MG63 (cell line): ENCODE data around the gene PARM1. TPM values are rescaled to one million over a fixed set of nuclear protein-coding genes. Genes with fewer than 3 reads are reported as not detected.
"Not testable (repeated sequence)": the region's sequence is repeated elsewhere in the genome, so short reads cannot be mapped to it uniquely, and the experiment has no call there.

Source experiments
- DNase-seq: peaks from one replicate; pipeline ENCODE4 v3.0.0-alpha.2; 2020
- H3K27me3 ChIP-seq: fragments of 250-450 bp; sonication (Bioruptor Pico); 2 replicates; pipeline ENCODE4 v1.5.1; 2020; ENCODE audit warnings: mild to moderate bottlenecking, moderate library complexity
- H3K36me3 ChIP-seq: fragments of 250-450 bp; sonication (Bioruptor Pico); 2 replicates; pipeline ENCODE4 v1.5.1; 2020; ENCODE audit warnings: mild to moderate bottlenecking, moderate library complexity
- H3K4me3 ChIP-seq: fragments of 250-450 bp; sonication (Bioruptor Pico); 2 replicates; pipeline ENCODE4 v1.5.1; 2020; ENCODE audit warnings: mild to moderate bottlenecking, moderate library complexity
- H3K9me3 ChIP-seq: fragments of 250-450 bp; sonication (Bioruptor Pico); 2 replicates; pipeline ENCODE4 v1.5.1; 2020; ENCODE audit warnings: mild to moderate bottlenecking, moderate library complexity
- total RNA-seq: library from RNA; depleted of rRNA; stranded (reverse); fragments of >200 nt; shearing (Covaris generic); gene quantifications from 2 replicates; pipeline ENCODE4 v1.2.3, GENCODE V29; 2014; ENCODE audit warnings: low replicate concordance

Gene PARM1
- total RNA-seq, 1 experiment from 2014 or later = not detected

DNA sequence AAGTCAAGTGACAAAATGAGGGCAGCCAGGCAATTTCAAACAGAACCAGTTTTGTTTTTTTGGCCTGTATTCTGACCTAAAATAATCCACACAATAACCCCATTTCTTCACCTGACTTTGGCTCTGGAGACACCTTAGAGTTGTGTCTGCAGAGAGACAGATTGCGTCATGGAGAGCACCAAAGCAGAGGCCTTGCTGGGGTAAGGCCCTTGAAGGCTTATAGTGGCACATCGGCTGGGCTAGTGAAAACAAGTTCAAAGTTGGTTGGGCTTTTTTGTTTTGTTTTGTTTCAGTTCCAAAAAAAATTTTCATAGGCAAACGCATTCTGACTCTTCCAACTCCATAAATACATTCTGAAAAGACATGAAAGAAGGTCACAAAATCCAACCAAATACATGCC, 34.4 kb downstream of the PARM1 start:
- Histone ChIP-seq H3K9me3 (no peaks in the 10 kb centered on the region), H3K27me3 (no peaks in the 10 kb centered on the region), H3K36me3 (no peaks in the 10 kb centered on the region), H3K4me3 (no peak overlapping the region)
- no peak for DNase-seq

GRCh38 chr4:74968456-74969164, 35.7 kb downstream of the PARM1 start:
- H3K27me3 ChIP-seq = no peaks in the 10 kb centered on the region

GRCh38 chr4:74969507-74970474, 36.9 kb downstream of the PARM1 start:
- no peaks in the 10 kb centered on the region for H3K36me3 ChIP-seq
- no peaks in the 10 kb centered on the region for H3K9me3 ChIP-seq
- DNase-seq = no peak
- no peak overlapping the region for H3K4me3 ChIP-seq
- H3K27me3 ChIP-seq = no peaks in the 10 kb centered on the region

More at GRCh38 chr4:74968456-74969164, 35.7 kb downstream of the PARM1 start:
- no peak overlapping the region for H3K4me3 ChIP-seq
- no peaks in the 10 kb centered on the region for H3K36me3 ChIP-seq
- no peak for DNase-seq
- H3K9me3 ChIP-seq = no peaks in the 10 kb centered on the region

GRCh38 chr4:74970577-74970976, 37.7 kb downstream of the PARM1 start:
- no peak overlapping the region for H3K4me3 ChIP-seq
- DNase-seq = no peak
- H3K27me3 ChIP-seq = no peaks in the 10 kb centered on the region
- H3K9me3 ChIP-seq = no peaks in the 10 kb centered on the region
- H3K36me3 ChIP-seq = no peaks in the 10 kb centered on the region

- DNase-seq = no peak
- Histone ChIP-seq H3K36me3 (no peaks in the 10 kb centered on the region), H3K4me3 (no peak overlapping the region), H3K9me3 (no peaks in the 10 kb centered on the region), H3K27me3 (no peaks in the 10 kb centered on the region)
Measured at GRCh38 chr4:74971862-74972261, 38.9 kb downstream of the PARM1 start.

GRCh38 chr4:74975082-74975481, 42.2 kb downstream of the PARM1 start:
- no peaks in the 10 kb centered on the region for H3K36me3 ChIP-seq
- DNase-seq = no peak
- H3K4me3 ChIP-seq = no peak overlapping the region
- no peaks in the 10 kb centered on the region for H3K27me3 ChIP-seq
- no peaks in the 10 kb centered on the region for H3K9me3 ChIP-seq

DNA sequence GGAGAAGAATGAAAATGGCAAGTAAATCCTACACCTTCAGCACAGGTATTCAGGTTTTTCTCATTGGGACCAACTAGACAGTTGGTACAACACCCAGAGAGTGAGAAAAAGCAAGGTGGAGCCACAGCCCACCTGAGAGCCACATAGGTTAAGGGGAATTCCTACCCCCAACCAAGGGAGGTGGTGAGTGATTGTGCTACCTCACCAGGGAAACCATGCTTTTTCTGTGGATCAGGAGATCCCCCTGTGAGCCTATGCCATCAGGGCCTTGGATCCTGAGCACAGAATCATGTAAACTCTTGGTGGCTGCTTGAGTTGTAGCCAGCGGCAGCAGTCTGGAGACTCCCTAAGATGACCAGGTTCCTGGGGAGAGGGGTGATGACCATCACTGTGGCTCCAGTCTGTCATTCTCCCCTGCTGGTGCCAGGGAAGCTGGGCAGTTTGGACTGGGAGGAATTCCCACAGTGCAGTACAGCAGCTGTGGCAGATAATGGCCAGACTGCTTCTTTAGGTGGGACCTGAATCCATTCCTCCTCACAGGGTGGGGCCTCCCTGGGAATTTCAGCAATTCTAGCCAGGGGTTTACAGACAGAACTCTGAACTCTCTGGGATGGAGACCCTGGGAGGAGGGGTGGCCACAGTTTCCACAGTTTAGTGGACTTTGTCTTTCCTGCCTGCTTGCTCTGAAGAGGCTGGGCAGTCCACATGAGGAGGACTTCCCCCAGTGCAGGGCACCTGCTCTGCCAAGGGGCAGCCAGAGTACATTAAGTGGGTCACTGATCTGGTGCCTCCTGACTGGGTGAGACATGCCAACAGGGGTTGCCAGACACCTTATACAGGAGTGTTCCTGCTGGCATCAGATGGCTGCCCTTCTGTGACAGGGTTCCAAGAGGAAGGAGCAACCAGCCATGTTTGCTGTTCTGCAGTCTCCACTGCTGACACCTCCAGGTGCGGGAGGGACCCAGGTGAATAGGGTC, 43.2 kb downstream of the PARM1 start:
- H3K36me3 ChIP-seq = no peaks in the 10 kb centered on the region
- no peaks in the 10 kb centered on the region for H3K9me3 ChIP-seq
- no peak for DNase-seq
- H3K4me3 ChIP-seq = no peak overlapping the region
- no peaks in the 10 kb centered on the region for H3K27me3 ChIP-seq

DNA sequence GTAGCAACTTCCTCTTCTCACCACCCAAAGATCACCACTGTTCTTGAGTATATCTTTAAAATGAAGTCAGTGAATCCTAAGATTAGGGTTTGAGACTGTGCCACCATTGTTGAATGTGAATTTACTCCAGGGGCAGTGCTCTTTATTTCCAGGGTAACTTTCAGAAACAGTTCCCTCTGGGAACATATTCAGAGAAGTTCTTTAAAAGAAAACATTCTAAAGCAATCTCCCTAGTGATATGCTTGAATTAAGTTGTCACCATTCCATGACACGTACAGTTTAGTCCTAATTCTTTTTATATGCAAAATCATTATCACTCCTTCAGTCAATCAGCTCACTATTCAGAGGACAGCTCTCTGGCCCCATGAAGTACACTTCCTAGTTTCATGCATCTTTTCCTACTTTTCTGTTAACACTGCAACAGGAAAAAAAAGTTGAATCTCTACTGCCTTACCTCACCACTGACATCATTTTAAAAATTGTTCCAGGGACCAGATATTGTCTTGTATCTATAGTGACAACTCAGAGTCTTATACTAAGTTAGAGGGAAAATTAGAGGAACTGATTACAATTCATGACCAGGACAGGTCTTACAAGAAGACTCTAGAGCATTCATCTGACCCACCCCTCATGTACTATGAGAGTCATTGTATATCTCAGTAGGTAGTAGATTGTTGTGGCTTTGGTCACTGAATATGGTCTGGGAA, 49.8 kb downstream of the PARM1 start:
- Histone ChIP-seq H3K36me3 (no peaks in the 10 kb centered on the region), H3K9me3 (no peaks in the 10 kb centered on the region), H3K4me3 (no peak overlapping the region), H3K27me3 (no peaks in the 10 kb centered on the region)
- DNase-seq = no peak

DNA sequence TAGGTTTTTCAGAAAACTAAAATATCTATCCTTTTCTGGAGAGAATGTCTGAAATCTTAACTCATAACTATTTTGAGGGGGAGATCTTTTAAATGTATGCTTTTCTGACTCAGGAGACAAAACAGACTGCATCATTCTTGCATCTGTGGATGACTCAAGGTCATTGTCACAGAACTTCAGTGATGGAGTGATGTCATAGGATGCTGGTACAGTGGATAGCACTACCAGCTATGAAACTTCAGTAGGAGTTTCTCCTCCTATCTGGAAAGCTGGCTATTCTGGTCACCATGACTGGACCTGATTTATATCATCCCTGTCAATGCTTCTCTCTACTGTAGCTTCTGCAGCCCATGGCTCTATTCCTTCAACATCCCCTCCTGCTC, 50.3 kb downstream of the PARM1 start:
- DNase-seq = no peak
- Histone ChIP-seq H3K36me3 (no peaks in the 10 kb centered on the region), H3K4me3 (no peak overlapping the region), H3K9me3 (no peaks in the 10 kb centered on the region), H3K27me3 (no peaks in the 10 kb centered on the region)

- H3K27me3 ChIP-seq = no peaks in the 10 kb centered on the region
- no peak overlapping the region for H3K4me3 ChIP-seq
- no peak for DNase-seq
- no peaks in the 10 kb centered on the region for H3K9me3 ChIP-seq
- H3K36me3 ChIP-seq = no peaks in the 10 kb centered on the region
Measured at GRCh38 chr4:74990276-74990875, 57.5 kb downstream of the PARM1 start.

- not testable (repeated sequence) for DNase-seq, H3K36me3 ChIP-seq, H3K9me3 ChIP-seq, H3K4me3 ChIP-seq, H3K27me3 ChIP-seq
Measured at GRCh38 chr4:74994436-74994835, 61.5 kb downstream of the PARM1 start.

- Histone ChIP-seq H3K4me3 (no peak overlapping the region), H3K36me3 (no peaks in the 10 kb centered on the region), H3K27me3 (no peaks in the 10 kb centered on the region), H3K9me3 (no peaks in the 10 kb centered on the region)
- DNase-seq = no peak
Measured at GRCh38 chr4:74996996-74997395, 64.1 kb downstream of the PARM1 start.

DNA sequence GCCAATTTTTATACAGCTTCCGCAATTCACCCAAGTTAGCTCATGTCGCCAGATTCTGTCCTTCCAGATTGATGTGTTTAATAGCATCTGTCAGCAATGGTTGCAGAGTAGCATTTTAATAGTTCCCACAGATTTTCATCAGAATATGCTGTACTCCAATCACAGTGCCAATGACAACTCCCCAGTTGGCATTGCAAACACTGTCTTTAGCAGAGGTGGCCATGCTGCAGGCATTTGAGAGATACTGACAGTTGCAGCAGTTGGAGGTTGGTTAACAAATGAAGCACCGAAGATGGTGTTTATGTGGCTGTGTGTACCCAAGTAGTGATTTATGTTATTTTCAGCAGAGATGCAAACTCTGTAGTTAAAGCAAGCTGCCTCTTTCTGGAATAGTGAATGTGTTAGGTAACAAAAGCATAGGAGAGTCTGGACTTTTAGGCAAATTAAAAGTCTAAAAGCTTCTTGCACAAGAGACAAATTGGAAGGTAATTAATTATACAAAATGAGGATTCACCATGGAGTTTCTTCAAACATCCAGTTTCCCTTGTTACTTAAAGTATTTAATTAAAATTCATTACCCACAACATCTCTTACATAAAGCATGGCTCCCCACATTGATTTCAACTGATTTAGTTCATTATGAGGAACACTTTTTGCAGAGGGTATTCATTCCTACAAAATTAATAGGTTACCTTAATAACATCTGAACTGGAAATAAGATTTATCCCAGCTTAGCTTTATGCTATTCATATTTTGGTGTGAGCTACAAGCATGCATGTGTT, 65.2 kb downstream of the PARM1 start:
- Histone ChIP-seq H3K27me3 (no peaks in the 10 kb centered on the region), H3K36me3 (no peaks in the 10 kb centered on the region), H3K9me3 (no peaks in the 10 kb centered on the region), H3K4me3 (no peak overlapping the region)
- no peak for DNase-seq

DNA sequence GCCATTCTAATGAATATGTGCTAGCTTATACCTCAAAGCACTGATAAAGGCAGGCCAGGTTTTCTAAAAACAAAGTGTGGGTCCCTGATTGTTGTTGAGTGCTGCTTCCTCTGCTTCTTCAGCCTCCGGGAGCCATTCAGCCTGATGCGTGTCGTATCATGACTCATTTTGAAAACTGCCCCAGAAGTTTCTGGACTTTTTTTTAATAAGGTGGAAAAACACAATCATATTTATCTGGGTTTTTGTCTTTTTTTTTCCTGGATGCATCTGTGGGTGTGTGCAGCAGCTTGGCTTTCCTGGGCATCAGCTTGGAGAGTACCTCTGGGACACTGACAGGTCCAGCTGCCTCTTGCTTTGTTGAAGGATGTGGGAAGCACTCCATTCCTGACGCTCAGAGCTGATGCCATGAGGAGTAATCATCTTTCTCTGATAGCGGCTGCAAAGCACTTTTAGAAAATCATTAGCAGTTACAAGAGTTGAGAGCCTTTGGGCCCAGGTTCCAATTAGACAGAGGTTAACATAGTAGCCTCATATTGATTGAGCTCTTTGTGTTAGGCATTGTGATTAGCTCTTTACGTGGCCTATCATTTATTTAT, 66.9 kb downstream of the PARM1 start:
- no peaks in the 10 kb centered on the region for H3K36me3 ChIP-seq
- DNase-seq = no peak

DNA sequence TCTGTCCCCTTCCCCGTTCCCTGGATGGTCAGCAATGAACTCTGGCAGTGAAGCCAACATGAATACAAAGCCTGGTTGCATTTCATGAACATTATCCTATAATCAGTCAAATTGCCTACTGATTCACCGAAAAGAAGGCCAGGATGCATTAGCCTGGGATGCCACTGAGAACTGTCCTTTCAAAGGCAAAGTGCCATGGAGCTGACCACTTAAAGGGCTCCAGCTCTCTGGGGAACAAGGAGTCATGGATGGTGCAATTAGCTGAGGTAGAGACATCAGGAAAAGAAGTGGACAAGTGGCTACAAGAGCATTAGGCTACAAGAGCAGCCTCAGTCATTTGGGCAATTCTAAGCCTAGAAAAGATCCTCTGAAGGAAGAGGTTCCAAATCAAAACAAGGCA, 69.0 kb downstream of the PARM1 start:
- Histone ChIP-seq H3K9me3 (no peaks in the 10 kb centered on the region), H3K4me3 (no peak overlapping the region), H3K27me3 (no peaks in the 10 kb centered on the region), H3K36me3 (no peaks in the 10 kb centered on the region)
- DNase-seq = no peak

More for the DNA sequence above, 66.9 kb downstream of the PARM1 start:
- Histone ChIP-seq H3K4me3 (no peak overlapping the region), H3K9me3 (no peaks in the 10 kb centered on the region), H3K27me3 (no peaks in the 10 kb centered on the region)
